Fibroblast of the conjunctiva (primary cell): ENCODE measurements around the gene PODNL1.
"Not testable (repeated sequence)": the region's sequence is repeated elsewhere in the genome, so short reads cannot be mapped to it uniquely, and the experiment has no call there.

ENCODE experiments used
- DNase-seq: peaks from one replicate; pipeline ENCODE4 v3.0.0-alpha.2; 2010; ENCODE audit warnings: low read depth

Gene PODNL1

DNA sequence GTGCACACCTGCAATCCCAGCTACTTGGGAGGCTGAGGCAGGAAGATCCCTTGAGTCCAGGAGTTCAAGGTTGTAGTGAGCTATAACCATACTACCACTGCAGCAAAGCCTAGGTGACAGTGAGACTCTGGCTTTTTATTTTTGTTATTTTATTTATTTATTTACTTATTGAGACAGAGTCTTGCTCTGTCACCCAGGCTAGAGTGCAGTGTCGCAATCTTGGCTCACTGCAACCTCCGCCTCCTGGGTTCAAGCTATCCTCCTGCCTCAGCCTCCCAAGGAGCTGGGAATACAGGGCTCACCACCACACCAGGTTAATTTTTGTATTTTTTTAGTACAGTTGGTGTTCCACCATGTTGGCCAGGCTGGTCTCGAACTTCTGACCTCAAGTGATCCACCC, 35.3 kb upstream of the PODNL1 start:
- not testable (repeated sequence) for DNase-seq

DNA sequence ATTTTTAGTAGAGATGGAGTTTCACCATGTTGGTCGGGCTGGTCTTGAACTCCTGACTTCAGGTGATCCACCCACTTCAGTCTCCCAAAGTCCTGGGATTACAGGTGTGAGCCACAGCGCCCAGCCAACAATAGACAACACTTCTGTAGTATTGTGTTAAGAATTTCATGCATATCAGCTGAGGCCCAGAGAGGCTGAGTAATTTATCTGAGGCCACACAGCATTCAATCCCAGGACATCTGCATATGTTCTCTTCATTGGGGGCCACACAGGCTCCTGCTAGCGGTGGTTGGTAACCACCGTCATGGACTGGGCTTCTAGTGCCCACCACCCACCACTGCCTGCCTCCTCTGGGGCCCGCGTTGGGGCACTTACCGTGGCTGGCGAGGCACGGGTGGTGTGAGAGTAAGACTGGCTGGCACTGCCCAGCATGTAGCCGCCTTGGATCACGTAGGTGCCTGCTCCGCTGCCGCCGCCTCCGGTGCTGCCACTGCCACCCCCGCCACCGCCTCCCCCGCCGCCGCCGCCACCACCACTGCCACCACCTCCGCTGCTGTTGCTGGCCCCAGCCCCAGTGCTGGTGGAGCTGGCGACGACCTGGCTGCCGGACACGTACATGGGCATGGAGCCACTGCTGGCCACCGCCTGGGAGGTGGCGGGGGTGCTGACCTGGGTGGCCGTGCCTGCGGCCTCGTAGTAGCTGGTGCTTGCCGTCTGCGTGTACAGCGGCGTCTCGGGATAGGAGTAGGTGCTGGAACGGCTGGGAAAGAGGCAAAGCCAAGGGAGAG, 34.3 kb upstream of the PODNL1 start:
- DNase-seq, result no peak

DNA sequence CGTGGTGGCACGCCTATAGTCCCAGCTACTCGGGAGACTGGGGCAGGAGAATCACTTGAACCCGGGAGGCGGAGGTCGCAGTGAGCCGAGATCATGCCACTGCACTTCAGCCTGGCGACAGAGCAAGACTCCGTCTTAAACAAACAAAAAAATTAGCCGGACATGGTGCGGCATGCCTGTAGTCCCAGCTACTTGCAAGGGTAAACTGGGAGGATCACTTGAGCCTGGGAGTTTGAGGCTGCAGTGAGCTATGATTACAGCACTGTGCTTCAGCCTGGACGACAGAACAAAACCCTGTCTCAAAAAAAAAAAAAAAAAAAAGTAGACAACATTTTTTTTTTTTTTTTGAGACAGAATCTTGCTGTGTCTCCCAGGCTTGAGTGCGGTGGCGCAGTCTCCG, 33.7 kb upstream of the PODNL1 start:
- DNase-seq, result not testable (repeated sequence)

DNA sequence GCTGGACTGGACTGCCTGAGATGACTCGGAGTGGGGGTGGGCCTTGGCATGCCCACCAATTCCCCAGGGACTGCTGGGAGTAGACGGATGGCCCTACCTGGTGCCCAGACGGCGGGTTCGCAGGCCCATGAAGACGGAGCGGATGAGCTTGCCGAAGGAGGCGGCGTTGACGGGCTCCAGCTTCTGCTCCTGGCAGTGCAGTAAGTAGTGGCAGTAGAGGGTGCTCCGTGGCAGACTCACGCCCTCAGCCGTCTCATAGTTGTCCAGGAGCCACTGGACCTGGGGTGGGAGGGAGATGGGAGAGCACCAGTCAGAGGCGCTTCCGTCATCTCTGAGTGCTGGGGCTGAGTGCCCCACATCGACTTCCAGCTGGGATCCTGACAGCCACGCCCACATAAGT, 31.7 kb upstream of the PODNL1 start:
- DNase-seq, result no peak

DNA sequence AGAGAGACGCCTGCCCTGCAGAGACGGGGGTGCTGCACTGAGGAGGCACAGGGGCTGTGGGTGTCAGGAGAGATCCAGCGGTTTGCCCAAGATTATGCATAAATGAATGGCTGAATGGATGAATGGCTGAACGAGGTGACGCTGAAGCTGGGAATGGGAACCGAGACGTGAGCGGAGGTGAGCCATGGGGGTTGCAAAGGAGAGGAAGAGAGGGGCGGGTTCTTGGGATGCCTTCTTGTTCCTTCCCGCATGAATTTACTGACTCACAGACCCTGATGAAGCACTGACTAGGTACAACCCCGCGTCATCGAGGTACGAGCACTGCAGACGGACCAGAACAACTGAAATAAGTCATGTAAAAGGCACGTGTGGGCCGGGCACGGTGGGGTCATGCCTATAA, 30.8 kb upstream of the PODNL1 start:
- no peak for DNase-seq

DNA sequence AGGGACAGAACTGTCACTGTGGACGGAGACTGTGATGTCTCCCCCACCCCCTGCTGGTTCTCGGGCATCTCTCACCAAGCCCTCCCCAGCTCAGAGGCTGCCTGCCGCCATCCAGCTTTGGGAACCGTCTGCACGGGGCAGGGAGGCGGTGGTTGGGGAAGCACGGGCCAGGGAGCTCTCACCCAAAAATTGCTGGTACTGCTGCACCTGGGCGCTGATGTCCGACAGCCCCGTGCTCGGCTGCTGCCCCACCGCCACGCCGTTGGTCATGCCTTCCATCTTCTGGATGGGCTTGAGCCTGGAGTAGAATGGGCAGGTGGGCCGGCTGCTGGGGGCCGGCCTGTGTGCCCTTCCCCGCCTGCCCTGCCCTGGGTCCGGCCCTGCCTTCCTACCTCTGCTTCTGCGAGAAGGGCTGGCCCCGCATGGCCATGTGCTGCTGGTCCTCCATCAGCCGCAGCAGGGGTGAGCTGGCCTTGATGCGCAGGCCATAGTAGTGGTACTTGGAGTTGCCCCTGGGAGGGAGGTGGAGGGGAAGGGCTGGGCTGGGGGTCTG, 30.2 kb upstream of the PODNL1 start:
- no peak for DNase-seq

DNA sequence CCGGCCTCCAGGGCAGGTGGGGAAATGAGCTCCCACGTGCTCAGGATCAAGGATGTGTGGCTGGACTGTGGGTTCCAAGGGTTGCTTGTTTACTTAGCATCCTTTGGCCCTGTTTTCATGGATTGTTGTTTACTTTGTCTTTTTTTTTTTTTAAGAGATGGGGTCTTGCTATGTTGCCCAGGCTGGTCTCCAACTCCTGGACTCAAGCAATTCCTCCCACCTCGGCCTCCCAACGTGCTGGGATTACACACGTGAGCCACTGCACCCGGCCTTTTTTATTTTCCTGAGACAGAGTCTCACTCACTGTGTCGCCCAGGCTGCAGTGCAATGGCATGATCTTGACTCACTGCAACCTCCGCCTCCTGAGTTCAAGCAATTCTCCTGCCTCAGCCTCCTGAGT, 29.0 kb upstream of the PODNL1 start:
- DNase-seq, result not testable (repeated sequence)

DNA sequence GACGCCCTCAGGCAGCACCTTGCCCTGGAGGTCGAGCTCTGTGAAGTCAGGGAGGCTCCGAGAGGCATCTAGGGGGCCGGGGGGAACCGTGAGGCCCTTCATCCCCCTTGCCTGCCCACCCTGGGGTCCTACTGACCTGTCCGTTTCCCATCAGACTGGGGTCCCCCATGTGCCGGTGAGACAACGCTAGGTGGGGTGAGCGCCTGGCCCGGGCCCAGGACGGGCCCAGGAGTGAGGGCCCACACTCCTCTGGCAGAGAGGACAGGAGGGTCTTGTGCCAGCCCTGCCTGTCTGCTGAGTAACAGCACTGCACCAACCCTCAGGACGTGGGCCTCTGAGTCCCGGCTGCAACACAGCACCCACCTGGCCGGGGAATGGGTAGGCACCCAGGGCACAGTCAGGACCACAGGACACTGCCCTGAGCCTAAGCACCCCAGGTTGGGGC, 28.5 kb upstream of the PODNL1 start:
- no peak for DNase-seq

DNA sequence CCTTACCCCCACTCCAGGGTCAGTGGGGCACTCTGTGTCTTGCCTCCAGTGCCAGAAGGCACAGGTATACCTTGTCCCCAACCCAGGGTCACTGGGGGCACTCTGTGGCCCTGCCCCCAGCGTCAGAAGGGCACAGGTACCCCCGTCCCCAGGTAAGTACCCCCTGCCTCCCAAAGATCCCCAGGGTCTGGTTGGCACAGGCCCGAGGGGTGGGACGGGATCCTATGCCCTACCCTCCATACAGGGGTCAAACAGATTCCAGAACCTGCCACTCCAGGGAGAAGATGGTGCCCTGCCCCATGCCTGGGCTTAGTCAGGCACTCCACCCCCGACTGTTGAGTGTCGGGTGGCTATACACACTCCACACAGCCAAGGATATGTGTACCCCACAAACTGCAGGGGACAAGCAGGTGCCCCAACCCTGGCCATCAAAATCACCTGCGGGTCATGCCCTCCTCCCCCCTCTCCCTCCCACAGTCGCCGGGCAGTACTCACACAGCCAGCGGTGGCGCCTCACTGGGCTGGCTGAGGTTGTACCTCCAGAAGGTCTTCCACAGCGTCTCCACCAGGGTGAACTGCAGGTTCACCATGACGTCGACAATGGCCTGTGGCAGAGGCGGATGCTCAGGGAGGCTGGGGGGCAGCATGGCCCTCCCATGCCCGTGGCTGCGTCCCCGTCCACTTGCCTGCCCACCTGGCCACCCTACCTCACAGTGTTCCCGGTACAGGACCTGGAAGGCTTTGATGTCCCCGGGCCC, 27.9 kb upstream of the PODNL1 start:
- no peak for DNase-seq

DNA sequence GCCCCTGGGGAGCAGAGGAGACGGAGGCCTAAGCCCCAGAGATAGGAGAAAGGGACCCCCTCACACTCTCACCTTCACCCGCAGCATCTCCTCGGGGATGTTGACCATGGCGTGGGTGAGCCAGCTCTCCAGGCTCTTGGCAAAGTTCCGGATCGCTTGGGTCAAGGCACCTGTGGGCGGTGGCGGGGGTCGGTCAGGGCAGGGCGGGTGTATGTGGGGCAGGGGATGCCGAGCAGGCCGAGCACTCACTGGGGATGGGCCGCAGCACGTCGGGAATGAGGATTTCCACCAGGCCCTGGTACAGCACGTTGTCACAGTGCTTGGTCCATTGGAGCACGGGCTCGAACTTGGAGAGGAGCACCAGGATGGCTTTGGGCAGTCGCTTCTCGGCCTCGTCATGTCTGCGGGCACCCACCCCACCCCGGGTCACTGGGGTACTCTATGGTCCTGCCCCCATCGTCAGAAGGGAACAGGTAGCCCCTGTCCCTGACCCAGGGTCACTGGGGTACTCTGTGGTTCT, 27.2 kb upstream of the PODNL1 start:
- DNase-seq, result no peak

DNA sequence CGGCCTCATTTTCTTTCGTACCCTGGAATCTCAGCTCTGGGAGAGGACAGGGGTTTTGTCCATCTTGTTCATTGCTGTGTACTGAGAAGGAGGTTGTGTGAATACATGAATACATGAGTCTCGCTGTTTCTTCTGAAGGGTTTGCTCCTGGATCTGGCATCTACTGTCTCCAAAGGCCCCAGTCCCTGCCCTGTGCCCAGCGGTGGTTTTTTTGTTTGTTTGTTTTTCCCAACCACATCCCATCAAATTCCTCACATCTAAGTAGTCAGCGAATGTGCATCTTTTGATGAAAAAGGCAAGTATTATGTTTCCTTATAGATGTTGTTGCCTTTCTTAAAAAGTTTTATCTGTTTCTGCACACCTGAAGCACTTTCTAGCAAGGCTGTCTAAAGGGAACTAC, 26.6 kb upstream of the PODNL1 start:
- no peak for DNase-seq

DNA sequence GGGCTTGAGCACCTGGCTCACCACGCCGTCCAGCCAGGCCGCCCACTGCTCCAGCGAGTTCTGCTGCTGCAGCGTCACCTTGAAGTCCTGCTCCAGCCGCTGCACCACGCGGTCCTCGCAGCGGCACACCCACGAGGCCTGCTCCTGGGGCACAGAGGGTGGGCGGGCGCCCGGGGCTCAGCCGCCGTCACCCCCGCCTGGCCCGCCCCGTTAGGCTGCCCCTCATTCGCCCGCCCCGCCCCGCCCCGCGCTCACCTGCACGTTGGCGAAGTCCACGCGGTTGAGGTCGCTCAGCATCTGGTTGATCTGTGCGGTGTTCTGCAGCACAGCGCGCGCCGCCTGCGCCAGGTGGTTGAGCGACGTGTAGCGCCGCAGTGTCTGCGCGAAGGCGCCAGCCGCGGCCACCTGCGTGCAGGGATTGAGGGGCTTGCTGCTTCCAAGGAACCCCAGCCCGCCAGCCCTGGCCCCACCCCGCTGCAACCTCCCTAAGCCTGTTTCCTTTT, 25.4 kb upstream of the PODNL1 start:
- no peak for DNase-seq

DNA sequence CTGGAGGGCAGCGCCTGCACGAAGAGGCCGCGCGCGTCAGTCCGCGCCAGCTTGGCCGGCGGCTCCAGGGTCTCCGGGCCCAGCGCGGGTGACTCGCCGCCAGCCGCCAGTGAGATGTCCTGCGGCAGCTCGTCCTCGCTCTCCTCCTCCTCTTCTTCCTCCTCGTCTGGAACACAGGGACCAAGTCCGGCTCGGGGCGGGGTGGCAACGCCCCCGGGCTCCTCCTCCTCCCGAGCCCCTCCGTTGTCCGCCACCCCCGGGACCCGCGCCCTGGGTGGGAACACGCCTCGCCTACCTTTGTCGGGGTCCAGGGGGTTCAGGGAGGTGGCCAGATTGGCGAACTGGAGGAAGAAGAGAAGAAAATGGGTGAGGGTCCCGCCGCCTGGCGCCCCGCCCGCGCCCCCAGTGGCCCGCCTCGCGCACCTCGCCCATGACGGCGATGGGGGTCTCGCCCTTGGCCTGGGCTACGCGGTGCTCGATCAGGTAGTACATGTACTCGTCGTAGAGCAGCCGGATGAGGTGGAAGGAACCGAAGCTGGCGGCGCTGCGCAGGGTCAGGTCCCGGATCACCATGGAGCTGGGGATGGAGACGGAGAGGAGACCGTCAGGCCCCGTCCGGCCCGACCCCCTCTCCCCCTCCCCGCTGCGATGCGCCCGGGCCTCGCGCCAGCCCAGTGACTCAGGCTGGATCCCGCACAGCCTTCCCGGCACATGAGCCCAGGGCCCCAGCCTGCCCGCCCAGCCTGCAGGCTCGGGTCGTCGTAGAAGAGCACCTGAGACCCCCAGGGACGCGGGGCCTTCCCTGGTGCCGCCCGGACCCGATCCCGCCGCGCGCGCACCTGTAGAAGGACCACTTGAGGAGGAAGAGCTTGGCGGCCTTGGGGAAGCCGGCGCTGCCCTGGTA, 24.7 kb upstream of the PODNL1 start:
- no peak for DNase-seq

DNA sequence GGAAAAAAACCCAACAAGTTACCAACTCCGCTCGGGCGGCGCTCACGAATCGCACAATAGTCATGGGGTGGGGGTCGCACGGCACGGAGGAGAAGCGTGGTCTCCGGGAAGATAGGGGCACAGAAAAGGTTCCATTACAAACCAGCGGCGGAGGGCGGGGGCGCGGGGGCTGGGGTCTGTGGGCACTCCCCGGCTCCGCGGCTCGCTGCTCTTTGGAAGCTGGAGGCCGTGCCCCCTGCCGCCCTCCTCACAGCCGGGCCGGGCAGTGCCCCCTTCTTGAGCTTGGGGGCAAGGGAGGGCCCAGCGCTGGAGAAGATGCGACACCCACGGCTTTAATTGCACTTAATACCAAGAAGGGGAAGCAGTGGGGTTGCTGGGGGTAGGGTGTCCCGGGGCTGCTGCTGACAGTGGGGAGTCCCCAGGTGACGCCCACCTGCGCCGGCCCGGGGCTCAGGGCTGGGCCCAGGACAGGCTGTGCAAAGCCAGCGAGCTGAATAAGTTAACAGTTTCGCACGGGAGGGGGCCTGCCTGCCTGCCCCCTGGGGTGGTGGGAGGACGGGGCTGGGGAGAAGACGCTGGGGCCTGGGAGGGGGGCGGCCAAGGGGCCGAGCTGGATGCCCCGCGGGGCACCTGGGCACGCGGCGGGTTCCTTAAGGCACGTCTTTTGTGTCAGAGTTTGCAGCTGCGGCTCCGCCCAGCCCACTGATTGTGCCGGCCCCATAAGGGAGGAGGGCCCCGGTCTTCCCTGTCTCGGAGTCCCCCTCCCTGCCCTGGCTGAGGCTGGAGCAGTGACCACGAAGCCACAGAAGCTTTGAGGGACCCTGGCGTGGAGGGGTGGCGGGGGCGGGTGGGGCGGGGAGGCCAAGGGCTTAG, 23.8 kb upstream of the PODNL1 start:
- DNase-seq, result no peak

DNA sequence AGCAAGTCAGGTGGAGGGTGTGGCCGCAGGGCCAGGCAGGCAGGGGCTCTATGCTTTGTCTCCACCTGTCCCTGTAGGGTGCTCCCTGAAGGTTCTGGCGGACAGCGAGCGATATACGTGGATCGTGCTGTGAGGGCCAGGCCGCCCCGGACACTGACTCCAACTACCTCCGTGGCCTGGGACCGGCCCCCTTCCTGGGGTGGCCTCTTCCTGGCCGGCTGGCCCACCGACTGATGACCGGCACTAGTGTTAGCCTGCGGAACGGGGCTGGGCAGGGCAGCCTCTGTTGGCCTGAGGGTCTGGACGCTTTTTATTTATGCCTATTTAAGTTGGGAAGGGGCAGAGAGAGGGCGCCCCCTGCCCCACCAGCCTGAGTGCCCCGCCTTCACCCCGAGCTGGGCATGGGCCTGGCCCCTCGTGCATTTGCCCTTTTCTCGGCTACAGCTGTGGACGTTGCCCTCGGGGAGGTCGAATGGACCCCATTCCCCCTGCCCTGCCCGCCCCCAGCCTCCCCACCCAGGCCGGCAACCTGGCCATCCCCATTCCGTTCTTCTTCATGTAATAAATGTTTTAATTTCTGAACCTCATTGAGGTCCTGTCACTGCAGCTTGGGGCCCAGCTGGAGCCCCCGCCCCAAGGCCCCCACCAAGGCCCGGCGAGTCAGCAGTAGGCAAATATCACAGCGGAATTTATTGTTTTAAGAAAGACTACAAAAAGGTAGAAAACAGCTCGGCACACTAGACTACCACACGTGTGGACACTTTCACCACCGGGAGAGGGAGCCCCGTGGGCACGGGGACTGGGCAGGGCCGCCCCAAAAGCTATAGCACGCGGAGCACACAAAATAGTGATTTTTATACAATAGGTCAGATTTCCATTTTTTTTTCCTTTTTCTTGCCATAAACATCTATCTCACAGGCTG, 22.9 kb upstream of the PODNL1 start:
- DNase-seq, result no peak

DNA sequence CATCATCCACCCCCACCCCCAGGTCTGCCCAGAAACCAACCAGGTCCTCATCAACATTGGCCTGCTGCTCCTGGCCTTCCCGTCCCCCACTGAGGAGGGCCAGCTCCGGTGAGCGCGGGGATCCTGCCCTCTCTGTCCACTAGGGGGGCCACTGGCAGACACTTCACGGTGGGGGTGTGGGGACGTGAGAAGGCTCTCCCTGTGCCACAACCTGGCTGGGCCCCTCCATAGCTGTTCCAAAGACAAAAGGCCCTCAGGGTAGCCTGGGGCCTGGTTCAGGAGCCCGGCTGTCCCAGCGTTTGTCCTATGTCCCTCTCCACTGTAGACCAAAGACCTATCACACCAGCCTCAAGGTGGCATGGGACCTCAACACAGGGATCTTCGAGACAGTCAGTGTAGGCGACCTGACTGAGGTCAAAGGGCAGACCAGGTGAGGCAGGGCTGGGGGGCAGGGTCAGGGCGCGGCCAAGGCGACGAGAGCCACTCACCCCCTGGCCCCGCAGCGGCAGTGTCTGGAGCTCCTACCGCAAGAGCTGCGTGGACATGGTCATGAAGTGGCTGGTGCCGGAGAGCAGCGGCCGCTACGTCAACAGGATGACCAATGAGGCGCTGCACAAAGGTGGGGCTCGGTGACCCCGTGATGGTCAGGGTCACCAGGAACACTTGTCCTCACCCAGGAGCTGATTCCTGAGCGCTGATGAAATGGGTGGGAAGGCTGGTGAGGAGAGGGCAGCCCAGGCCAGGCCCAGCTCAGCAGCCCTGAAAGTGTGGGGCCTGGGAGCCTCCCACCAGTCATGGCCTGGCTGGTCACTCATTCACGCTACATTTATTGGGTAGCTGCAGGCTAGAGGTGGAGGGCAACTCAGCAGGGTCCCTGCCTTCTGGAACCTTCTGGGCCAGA, 22.0 kb upstream of the PODNL1 start:
- no peak for DNase-seq

DNA sequence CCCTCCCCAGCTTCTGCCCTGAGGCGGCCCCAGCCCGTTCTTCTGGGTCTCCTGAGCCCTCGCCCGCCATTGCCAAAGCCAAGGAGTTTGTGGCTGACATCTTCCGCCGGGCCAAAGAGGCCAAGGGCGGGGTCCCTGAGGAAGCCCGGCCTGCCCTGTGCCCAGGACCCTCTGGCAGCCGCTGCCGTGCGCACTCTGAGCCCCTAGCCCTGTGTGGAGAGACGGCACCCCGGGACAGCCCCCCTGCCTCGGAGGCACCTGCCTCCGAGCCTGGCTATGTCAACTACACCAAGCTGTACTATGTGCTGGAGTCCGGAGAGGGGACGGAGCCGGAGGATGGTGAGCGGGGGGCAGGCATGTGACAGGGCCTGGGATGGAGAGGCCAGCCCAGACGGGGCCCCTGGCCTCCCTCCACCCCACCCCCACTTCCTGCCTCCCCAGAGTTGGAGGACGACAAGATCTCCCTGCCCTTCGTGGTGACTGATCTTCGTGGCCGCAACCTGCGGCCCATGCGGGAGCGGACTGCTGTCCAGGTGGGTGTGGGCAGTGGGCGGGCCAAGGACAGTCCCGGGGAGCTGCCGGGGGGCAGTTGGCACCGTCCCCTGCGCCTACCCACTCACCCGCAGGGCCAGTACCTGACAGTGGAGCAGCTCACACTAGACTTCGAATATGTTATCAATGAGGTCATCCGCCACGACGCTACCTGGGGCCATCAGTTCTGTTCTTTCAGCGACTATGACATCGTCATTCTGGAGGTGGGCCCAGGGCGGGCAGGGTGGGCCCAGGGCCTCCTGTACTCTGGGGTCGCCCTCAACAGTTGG, 21.1 kb upstream of the PODNL1 start:
- no peak for DNase-seq

DNA sequence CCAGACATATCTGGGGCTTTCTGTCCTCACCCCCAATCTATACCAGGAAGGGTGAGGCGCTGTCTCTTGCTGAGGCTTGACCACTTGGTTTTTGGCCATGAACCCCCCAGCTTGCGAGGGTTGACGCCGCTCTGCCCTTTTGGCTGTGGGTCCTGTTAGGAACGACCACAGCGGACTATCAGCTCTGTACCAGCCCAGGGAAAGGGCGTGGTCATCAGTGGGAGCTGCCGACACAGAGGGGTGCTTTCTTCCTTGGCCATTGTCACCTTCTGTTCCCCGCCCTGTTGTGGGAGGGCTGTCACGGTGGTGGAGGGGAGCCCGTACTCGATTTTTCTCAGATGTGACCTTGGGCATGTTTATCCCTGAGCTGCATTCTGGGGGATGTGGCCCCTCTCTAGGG, 19.8 kb upstream of the PODNL1 start:
- no peak for DNase-seq
